HepG2 (cell line): ENCODE results near the gene UTP4.

Experiments
- ETV6 ChIP-seq: sonication (generic); formaldehyde crosslinking; conservative IDR thresholded peaks from 2 replicates; pipeline ENCODE4 v1.4.0; 2020; ENCODE audit warnings: missing genetic modification reagents
- EZH2 ChIP-seq: conservative IDR thresholded peaks from 2 replicates; pipeline ENCODE4 v1.6.1; 2012; ENCODE audit warnings: mild to moderate bottlenecking, low read depth, low read length, moderate library complexity
- FOXA1 ChIP-seq, 2 experiments: fragments of 450-650 bp in 1 of 2; sonication (generic) in 1 of 2; formaldehyde crosslinking in 1 of 2; IDR thresholded peaks; 2 replicates each; pipeline versions ENCODE4 v1.4.0 to v1.6.1; 2016 to 2020; ENCODE audit warnings: missing genetic modification reagents in 1 of 2
- NR2C2 ChIP-seq: sonication (generic); formaldehyde crosslinking; IDR thresholded peaks from 2 replicates; pipeline ENCODE4 v1.4.0; 2020; ENCODE audit warnings: missing genetic modification reagents, mild to moderate bottlenecking, moderate library complexity, borderline replicate concordance
- SIN3B ChIP-seq: fragments of 150-350 bp; IDR thresholded peaks from 2 replicates; pipeline ENCODE4 v1.6.1; 2014; ENCODE audit warnings: low read length
- SP5 ChIP-seq: IDR thresholded peaks from 2 replicates; pipeline ENCODE4 v1.6.1; 2016; ENCODE audit warnings: low read depth, borderline replicate concordance
- SRF ChIP-seq: IDR thresholded peaks from 2 replicates; pipeline ENCODE4 v1.6.1; 2011; ENCODE audit warnings: mild to moderate bottlenecking, low read depth, low read length, moderate library complexity
- ZNF282 ChIP-seq: fragments of 450-650 bp; IDR thresholded peaks from 2 replicates; pipeline ENCODE4 v1.6.1; 2018; ENCODE audit not compliant: partially characterized antibody
- ZNF383 ChIP-seq: sonication (generic); formaldehyde crosslinking; IDR thresholded peaks from 2 replicates; pipeline ENCODE4 v1.4.0; 2020; ENCODE audit warnings: missing genetic modification reagents, mild to moderate bottlenecking, borderline replicate concordance
- TF ChIP-seq, protein P1 (sequence below): sonication (generic); formaldehyde crosslinking; IDR thresholded peaks from 2 replicates; pipeline ENCODE4 v1.5.0; 2020; ENCODE audit warnings: mild to moderate bottlenecking, missing genetic modification reagents, moderate library complexity

GRCh38 chr16:69108905-69109252 is 23.6 kb upstream of the UTP4 start:
- TF ChIP-seq SP5 (CRISPR knock-in tag), result no peak
- no peak for TF ChIP-seq SIN3B
- TF ChIP-seq ETV6 (CRISPR knock-in tag), result no peak
- TF ChIP-seq ZNF383 (CRISPR knock-in tag), result no peak
- no peak for TF ChIP-seq ZNF282
- TF ChIP-seq NR2C2, result no peak
- no peak for TF ChIP-seq FOXA1 (IDR thresholded peaks at IDR 0.05)
- TF ChIP-seq FOXA1 (CRISPR knock-in tag; IDR thresholded peaks at IDR 0.05), result no peak
- no peak for TF ChIP-seq EZH2
- TF ChIP-seq SRF, result no peak
- TF ChIP-seq, protein P1, sequence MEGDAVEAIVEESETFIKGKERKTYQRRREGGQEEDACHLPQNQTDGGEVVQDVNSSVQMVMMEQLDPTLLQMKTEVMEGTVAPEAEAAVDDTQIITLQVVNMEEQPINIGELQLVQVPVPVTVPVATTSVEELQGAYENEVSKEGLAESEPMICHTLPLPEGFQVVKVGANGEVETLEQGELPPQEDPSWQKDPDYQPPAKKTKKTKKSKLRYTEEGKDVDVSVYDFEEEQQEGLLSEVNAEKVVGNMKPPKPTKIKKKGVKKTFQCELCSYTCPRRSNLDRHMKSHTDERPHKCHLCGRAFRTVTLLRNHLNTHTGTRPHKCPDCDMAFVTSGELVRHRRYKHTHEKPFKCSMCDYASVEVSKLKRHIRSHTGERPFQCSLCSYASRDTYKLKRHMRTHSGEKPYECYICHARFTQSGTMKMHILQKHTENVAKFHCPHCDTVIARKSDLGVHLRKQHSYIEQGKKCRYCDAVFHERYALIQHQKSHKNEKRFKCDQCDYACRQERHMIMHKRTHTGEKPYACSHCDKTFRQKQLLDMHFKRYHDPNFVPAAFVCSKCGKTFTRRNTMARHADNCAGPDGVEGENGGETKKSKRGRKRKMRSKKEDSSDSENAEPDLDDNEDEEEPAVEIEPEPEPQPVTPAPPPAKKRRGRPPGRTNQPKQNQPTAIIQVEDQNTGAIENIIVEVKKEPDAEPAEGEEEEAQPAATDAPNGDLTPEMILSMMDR, result no peak
